ENCODE data around the gene TLX2.

The TLX2 gene

GRCh38 chr2:74511104-74511989 lies 2.9 kb upstream of the TLX2 start:
- no peak for DNase-seq (ENCODE audit: low read depth in 2 of 2)

DNA sequence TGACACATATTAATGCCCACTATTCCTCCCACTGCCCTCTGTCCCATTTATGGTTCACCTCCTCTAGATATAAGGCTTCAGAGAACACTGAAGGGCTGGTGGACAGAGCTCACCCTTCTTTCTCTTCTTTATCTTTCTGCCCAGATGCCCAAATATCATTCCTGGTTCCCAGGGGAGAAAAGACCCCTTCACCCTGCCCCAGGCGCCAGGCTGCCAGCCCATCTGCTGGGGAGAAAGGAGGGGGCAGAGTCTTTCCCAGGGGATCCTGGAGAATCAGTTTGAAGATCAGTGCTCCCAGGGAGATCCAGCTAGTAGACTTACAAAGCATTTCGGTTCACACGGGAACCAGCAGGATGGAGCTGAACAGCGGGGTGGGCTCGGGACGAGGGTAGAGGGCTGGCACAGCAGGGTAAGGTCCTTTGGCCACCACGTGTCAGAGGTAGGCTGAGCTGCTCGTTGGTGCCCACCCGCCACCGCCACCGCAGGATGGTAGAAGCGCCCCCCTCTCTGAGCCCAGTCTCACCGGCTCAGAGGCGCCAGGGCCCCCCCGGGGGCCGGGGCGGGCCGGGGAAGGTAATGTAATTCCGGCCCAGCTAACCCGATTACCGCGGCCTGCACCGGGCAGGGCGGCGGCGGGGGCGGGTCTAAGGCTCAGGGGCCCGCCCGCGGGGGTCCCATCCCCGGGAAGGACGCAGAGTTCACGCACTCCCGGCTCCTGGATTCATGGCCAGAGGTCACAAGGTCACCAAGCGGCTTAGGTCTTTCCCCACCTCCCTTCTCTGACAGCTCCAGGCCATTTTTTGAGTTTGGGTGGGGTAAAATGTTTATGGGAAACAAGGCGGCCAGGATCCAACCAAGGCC lies 1.3 kb upstream of the TLX2 start:
- DNase-seq (ENCODE audit: low read depth in 2 of 2) = no peak

DNA sequence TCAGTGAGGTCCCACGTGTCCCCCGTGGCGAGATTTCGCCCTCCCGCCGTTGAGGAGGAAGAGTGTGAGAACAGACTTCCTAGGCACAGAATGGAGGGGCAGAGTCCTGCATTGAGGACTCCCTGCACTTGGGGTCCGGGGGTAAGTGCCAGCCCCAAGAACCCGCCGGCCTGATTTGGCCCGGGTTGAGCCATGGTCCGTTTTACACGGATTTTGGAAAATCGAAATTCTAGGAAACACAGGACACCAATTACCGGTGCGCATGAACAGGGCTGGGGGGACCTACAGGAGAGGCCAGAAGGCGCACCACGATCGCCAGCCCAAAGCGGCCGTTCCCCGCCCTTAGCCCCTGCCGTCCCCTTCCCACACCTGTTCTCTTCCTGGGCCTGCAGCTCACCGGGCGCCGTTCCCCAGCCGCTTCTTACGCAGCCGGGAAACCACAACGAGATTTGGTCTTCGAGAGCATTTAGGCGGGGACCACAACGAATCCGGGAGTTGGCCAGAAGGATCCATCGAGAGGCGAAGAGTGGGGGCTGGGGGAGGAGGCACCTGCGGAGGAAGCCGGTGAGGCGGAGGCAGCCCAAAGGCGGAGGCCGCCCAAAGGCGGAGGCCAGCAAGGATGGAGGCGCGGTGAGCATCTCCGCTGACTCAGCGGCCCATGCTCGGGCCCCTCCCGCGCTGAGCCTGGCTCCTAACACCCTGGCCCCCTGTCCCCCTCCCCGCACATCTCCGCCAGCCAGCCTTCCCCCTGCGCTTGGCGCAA lies 464 bp upstream of the TLX2 start:
- DNase-seq (ENCODE audit: low read depth in 2 of 2) = no peak

DNA sequence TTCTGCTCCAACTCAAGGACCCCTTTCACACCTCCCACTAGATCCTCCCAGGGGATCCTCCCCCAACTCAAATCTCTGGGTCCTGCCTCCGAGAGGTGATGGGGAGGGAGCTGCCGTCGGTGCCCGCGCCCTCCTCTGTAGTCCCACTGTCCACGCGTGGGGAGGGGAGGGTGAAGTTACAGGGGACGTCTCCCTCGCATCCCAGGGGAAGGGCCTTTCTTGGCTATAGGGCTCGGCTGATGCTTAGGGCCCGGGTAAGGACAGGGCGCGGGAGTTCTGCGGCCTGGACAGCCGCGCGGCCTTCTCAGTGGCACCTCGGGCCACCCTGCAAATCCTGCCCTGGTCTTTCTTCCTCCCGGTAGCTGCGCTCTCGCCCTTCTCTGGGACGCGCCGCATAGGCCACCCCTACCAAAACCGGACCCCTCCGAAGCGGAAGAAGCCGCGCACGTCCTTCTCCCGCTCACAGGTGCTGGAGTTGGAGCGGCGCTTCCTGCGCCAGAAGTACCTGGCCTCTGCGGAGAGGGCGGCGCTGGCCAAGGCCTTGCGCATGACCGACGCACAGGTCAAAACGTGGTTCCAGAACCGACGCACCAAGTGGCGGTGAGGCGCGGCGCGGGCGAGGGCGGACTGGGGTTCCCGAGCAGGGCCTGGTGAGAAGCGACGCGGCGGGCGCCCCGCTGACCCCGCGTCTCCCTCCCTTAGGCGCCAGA lies 1.2 kb downstream of the TLX2 start:
- DNase-seq (ENCODE audit: low read depth in 2 of 2) = no peak

GRCh38 chr2:74515981-74516633 lies 1.9 kb downstream of the TLX2 start:
- peak; percentile 37 to 52 for DNase-seq (ENCODE audit: low read depth in 2 of 2)

GRCh38 chr2:74516650-74517049 lies 2.4 kb downstream of the TLX2 start:
- no peak for DNase-seq (ENCODE audit: low read depth in 2 of 2)

DNA sequence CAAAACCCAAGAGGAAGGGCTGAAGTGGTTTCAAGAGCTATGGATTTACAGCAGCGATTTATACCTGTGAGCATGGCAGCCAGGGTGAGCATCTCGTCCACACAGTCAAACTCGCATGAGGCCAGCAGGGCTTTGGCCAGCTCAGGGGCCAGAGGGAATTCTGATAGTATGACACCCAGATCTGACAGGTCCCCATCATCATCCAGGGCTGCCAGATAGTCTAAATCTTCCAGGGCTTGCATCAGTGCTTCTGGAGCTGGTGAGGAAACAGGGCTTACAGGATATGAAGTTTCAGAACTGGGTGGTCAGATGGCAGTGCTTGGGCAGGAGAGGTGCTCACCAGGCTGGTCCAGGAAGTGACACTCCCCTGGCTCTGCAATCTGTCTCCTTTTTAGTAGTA lies 8.3 kb downstream of the TLX2 start:
- no peak for DNase-seq (ENCODE audit: low read depth in 2 of 2)

- DNase-seq (ENCODE audit: low read depth in 2 of 2) = no peak
Observed at GRCh38 chr2:74524005-74524404, 9.8 kb downstream of the TLX2 start.

- no peak for DNase-seq (ENCODE audit: low read depth in 2 of 2)
Observed at GRCh38 chr2:74524955-74525716, 10.9 kb downstream of the TLX2 start.

- DNase-seq (ENCODE audit: low read depth in 2 of 2) = no peak
Observed at GRCh38 chr2:74525717-74526648, 11.7 kb downstream of the TLX2 start, which contains the start of gene DQX1. Gene DQX1, minus strand, starts transcription at chr2:74526231. Its CDS starts 502 bp downstream, at chr2:74525729.

DNA sequence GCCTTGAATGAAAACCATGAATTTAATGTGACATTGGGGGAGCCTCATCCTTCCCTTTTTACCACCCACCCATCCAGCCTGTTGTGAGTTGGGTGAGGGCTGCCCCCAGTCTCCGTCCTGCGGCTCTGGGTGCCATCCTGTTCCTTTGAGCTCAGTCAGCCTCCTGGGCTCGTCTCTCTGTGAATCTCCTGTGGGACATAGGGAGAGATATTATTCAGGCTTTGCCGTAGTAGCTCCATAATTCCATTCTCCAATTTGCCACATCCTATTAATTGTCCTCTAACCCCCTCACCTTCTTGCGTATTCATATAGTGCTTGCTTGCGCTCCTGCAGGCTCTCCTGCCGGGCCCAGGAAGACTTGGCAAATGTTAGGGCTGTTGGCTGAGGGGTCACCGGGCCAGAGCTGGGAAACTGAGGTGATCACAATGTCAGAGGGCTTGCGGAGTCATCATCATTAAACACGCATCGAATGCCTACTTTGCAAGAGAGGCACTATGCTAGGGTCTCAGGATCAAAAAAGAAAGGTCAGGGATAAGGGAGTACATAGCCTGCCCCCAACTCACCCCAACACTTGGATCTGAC lies 12.5 kb downstream of the TLX2 start:
- no peak for DNase-seq (ENCODE audit: low read depth in 2 of 2)

GRCh38 chr2:74527741-74528140 lies 13.5 kb downstream of the TLX2 start:
- no peak for DNase-seq (ENCODE audit: low read depth in 2 of 2)

GRCh38 chr2:74528600-74529356 lies 14.5 kb downstream of the TLX2 start:
- no peak for DNase-seq (ENCODE audit: low read depth in 2 of 2)

- DNase-seq (ENCODE audit: low read depth in 2 of 2) = peak; percentile 66 to 71
Observed at GRCh38 chr2:74529357-74530238, 15.3 kb downstream of the TLX2 start, which contains the start of the genes AUP1 and HTRA2. Gene AUP1, minus strand, starts transcription at chr2:74529706. Its CDS starts 77 bp downstream, at chr2:74529629. Gene HTRA2, plus strand, starts transcription at chr2:74529933. Its CDS starts 74 bp downstream, at chr2:74530007.

- no peak for DNase-seq (ENCODE audit: low read depth in 2 of 2)
Observed at GRCh38 chr2:74530239-74531187, 16.3 kb downstream of the TLX2 start.
